Activated T-cell treated with anti-CD3 and anti-CD28 coated beads, Interleukin-2, amount 50 U/mL, for 24 hours (primary cell): ENCODE data around the gene PPM1H.

Experiments
- DNase-seq: peaks from one replicate; pipeline ENCODE4 v3.0.0-alpha.2; 2020
- H3K27ac Mint-ChIP-seq: 2 replicates; pipeline ENCODE4 v1.8.0; 2020; ENCODE audit warnings: mild to moderate bottlenecking, mixed read lengths
- H3K27me3 Mint-ChIP-seq: 2 replicates; pipeline ENCODE4 v1.8.0; 2020; ENCODE audit warnings: mixed read lengths
- H3K36me3 Mint-ChIP-seq: 2 replicates; pipeline ENCODE4 v1.8.0; 2020; ENCODE audit warnings: low read depth, mixed read lengths
- H3K4me1 Mint-ChIP-seq: 2 replicates; pipeline ENCODE4 v1.8.0; 2020; ENCODE audit warnings: low read depth, mixed read lengths
- H3K4me3 Mint-ChIP-seq: 2 replicates; pipeline ENCODE4 v1.8.0; 2020; ENCODE audit warnings: mild to moderate bottlenecking, moderate library complexity, mixed read lengths
- H3K9me3 Mint-ChIP-seq: 2 replicates; pipeline ENCODE4 v1.8.0; 2020; ENCODE audit warnings: mixed read lengths

PPM1H gene

GRCh38 chr12:62802984-62803383 is 132.0 kb downstream of the PPM1H start:
- no peaks in the 10 kb centered on the region for H3K9me3 Mint-ChIP-seq
- no peak for DNase-seq
- no peaks in the 10 kb centered on the region for H3K27me3 Mint-ChIP-seq
- no peak overlapping the region for H3K27ac Mint-ChIP-seq
- H3K4me3 Mint-ChIP-seq = no peak overlapping the region
- peaks cover 2% of the 10 kb centered on the region for H3K4me1 Mint-ChIP-seq
- no peaks in the 10 kb centered on the region for H3K36me3 Mint-ChIP-seq

DNA sequence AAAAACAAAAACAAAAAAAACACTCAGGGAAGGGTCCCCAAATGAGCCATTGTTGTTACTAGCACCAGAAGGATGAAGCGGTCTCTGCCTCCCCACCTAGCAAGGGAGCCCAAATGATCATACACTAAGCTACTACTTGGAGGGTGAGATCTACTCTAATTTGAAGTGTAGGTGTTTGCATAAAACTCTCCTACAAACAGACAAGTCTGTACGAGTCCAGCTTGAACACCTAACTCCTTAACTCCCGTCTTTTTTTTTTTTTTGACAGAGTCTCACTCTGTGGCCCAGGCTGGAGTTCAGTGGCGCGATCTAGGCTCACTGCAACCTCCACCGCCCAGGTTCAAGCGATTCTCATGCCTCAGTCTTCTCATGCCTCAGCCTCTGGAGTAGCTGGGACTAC is 132.6 kb downstream of the PPM1H start:
- no peak overlapping the region for H3K27ac Mint-ChIP-seq
- no peaks in the 10 kb centered on the region for H3K27me3 Mint-ChIP-seq
- no peaks in the 10 kb centered on the region for H3K36me3 Mint-ChIP-seq
- H3K4me3 Mint-ChIP-seq = no peak overlapping the region
- no peaks in the 10 kb centered on the region for H3K4me1 Mint-ChIP-seq
- no peak for DNase-seq
- no peaks in the 10 kb centered on the region for H3K9me3 Mint-ChIP-seq

DNA sequence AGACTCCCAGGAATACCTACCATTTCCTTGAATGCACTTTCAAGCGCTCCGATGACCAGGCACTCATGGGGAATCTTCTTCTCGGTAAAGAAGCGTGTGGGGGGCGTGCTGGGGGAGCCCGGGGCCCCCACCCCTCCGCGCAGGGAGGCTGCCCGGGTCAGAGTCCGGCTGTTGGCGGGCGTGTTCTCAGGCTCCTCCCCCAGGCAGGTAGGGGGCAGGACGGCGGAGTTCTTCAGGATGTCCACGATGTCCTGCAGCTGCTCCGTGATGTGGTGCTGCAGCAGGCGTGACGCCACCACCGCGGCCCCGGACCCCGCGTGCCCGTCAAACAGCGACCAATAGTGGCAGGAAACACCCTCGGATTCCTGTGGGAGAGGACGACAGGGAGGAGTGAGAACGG is 133.2 kb downstream of the PPM1H start:
- no peaks in the 10 kb centered on the region for H3K4me1 Mint-ChIP-seq
- H3K36me3 Mint-ChIP-seq = no peaks in the 10 kb centered on the region
- H3K4me3 Mint-ChIP-seq = no peak overlapping the region
- no peaks in the 10 kb centered on the region for H3K27me3 Mint-ChIP-seq
- no peaks in the 10 kb centered on the region for H3K9me3 Mint-ChIP-seq
- no peak for DNase-seq
- no peak overlapping the region for H3K27ac Mint-ChIP-seq

GRCh38 chr12:62800707-62801400 is 134.1 kb downstream of the PPM1H start:
- no peak for DNase-seq
- Mint-ChIP-seq H3K4me3 (no peak overlapping the region), H3K4me1 (no peaks in the 10 kb centered on the region), H3K36me3 (no peaks in the 10 kb centered on the region), H3K27ac (no peak overlapping the region), H3K27me3 (no peaks in the 10 kb centered on the region), H3K9me3 (no peaks in the 10 kb centered on the region)

GRCh38 chr12:62799766-62800406 is 135.1 kb downstream of the PPM1H start:
- H3K9me3 Mint-ChIP-seq = no peaks in the 10 kb centered on the region
- H3K36me3 Mint-ChIP-seq = no peaks in the 10 kb centered on the region
- no peak overlapping the region for H3K4me3 Mint-ChIP-seq
- no peaks in the 10 kb centered on the region for H3K4me1 Mint-ChIP-seq
- no peak overlapping the region for H3K27ac Mint-ChIP-seq
- no peak for DNase-seq
- H3K27me3 Mint-ChIP-seq = no peaks in the 10 kb centered on the region

DNA sequence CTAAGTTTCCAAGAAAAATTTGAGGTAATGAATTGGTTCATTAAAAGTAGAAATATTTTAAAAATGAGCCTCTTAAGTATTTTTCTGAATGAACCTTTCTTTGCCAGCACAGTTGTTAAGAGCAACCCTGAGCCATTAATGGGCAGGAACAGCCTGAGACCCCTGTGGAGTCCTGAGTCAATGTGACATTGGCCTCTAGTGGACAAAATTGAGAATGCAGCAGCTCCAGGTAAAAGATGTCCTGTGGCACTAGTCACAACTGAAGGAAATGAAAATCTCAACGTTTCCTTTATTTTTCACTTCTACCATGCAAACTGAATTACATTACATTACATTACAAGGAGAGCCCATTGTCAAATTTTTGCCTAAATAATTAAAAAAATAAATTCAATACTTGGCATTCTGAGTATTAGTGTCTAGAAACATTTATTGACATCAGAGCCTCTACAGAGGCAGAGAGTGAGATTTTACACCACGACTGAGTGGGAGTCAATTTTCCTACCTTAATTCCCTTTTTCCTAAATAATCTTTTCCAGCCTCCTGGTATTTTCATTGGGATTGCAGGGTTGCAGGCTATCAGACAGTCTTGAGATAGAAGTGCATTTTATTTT is 135.7 kb downstream of the PPM1H start:
- H3K36me3 Mint-ChIP-seq = no peaks in the 10 kb centered on the region
- no peaks in the 10 kb centered on the region for H3K27me3 Mint-ChIP-seq
- no peaks in the 10 kb centered on the region for H3K9me3 Mint-ChIP-seq
- H3K27ac Mint-ChIP-seq = no peak overlapping the region
- no peak overlapping the region for H3K4me3 Mint-ChIP-seq
- DNase-seq = no peak
- H3K4me1 Mint-ChIP-seq = no peaks in the 10 kb centered on the region

- Mint-ChIP-seq H3K36me3 (no peaks in the 10 kb centered on the region), H3K27me3 (no peaks in the 10 kb centered on the region), H3K4me1 (no peaks in the 10 kb centered on the region), H3K4me3 (no peak overlapping the region), H3K9me3 (no peaks in the 10 kb centered on the region), H3K27ac (no peak overlapping the region)
- DNase-seq = no peak
Measured at GRCh38 chr12:62794218-62794583, 140.7 kb downstream of the PPM1H start.

DNA sequence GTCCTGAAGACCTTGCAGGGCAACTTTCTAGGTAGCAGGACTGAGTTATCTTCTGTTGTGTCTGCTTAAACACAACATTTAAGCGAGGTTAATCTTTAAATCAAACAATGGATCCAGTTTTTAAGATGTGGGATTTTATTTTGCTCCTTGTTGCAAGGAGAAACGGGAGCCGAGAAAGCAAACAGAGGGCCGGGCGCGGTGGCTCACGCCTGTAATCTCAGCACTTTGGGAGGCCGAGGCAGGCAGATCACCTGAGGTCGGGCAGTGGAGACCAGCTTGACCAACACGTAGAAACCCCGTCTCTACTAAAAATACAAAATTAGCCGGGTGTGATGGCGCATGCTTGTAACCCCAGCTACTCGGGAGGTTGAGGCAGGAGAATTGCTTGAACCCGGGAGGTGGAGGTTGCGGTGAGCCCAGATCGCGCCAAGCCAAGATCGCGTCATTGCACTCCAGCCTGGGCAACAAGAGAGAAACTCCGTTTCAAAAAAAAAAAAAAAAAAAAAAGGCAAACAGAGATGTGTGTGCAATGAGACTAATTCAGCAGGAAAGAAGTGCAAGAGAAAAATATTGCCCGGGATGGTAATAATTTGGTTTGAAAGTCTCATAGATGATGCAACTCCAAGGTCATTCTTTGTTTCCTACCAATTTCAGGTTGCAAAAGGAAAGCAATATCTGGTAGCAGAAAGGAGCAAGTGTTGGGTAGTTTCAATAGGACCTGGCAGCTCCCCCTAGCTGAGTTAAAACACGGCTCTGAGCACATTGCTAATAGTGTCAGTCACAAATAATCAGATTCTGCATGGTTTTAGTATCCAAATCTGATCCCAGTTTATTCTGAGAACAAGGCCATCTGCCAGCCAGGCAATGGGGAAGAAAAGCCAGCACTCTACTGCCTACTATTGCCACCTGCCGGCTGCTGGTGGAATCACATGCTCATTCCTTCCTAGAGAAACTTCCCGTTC is 141.4 kb downstream of the PPM1H start:
- no peaks in the 10 kb centered on the region for H3K4me1 Mint-ChIP-seq
- no peaks in the 10 kb centered on the region for H3K9me3 Mint-ChIP-seq
- no peaks in the 10 kb centered on the region for H3K36me3 Mint-ChIP-seq
- H3K27me3 Mint-ChIP-seq = no peaks in the 10 kb centered on the region
- peak; percentile 83 for DNase-seq
- H3K27ac Mint-ChIP-seq = no peak overlapping the region
- H3K4me3 Mint-ChIP-seq = no peak overlapping the region

DNA sequence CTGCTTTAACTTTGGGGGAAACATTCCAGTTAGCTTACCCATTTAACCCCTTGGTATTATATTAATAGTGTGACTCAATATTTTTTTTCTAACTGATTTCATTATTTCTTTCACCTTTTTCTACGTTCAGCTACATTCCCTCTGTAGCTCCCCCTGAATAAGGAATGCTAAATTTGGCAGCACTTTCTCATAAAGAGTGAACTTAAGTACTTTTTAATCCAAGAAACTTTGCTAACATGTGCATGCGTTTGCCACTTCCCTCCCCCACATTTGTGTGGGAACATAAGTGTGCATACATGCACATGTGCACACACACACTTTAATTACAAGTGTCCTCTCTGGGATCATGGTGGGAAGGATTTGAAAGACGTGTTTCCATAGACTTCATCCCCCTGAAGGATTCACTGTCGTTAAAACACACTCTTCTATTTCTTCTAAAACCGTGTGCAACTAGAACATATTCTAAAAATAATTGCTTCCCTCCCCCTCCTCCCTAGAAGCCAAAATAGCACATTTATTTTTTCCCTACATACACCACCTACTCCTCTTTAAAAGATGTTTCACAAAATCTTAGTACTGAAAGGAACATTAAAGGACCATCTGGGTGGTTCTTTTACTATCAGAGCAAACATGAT is 142.6 kb downstream of the PPM1H start:
- no peak for DNase-seq
- Mint-ChIP-seq H3K27ac (no peak overlapping the region), H3K4me1 (no peaks in the 10 kb centered on the region), H3K9me3 (no peaks in the 10 kb centered on the region), H3K36me3 (no peaks in the 10 kb centered on the region), H3K4me3 (no peak overlapping the region), H3K27me3 (no peaks in the 10 kb centered on the region)

- Mint-ChIP-seq H3K4me1 (peaks cover 10% of the 10 kb centered on the region), H3K27me3 (no peaks in the 10 kb centered on the region), H3K9me3 (no peaks in the 10 kb centered on the region), H3K36me3 (no peaks in the 10 kb centered on the region), H3K4me3 (no peak overlapping the region), H3K27ac (no peak overlapping the region)
- no peak for DNase-seq
Measured at GRCh38 chr12:62789851-62790250, 145.1 kb downstream of the PPM1H start.

DNA sequence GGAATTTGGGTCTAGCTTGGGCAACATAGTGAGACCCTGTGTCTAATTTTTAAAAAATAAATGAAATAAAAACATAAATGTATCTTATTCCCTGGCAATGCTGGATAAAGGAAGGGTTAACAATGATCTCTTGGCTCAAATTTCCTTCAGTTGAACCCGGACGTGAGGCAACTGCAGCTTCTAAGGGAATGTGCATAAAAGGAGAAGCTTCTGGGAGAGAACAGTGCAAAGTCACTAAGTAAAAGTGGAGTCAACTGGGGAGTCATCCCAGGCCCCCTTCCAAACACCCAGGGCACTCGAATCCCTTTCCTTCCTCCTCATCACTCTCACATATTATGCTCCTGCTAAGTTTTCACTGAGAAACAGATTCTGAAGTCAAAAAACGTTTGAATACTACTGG is 147.3 kb downstream of the PPM1H start:
- Mint-ChIP-seq H3K36me3 (no peaks in the 10 kb centered on the region), H3K9me3 (no peaks in the 10 kb centered on the region), H3K27me3 (peaks cover 3% of the 10 kb centered on the region), H3K4me1 (peaks cover 13% of the 10 kb centered on the region), H3K27ac (no peak overlapping the region), H3K4me3 (no peak overlapping the region)
- no peak for DNase-seq

DNA sequence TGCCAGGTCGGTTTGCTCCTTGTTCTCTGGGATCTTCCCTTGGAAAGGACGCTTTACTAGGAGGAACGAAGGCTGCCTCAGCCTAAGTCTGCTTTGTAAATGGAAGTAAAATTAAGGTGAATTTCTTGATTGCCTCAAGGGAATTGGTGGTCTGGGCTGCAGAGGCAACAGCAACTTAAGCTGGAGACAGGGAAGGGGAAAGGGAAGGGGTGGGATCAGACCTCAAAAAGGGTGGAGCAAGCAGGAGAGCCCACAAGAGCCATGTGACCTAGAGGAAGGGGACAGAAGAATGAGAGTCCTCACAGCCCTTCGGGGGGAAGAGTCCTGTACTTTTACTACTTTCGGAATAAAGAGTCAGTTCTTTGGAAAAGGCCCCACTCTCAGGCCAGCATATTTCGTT is 147.9 kb downstream of the PPM1H start:
- H3K27me3 Mint-ChIP-seq = peaks cover 3% of the 10 kb centered on the region
- no peak for DNase-seq
- no peaks in the 10 kb centered on the region for H3K9me3 Mint-ChIP-seq
- H3K27ac Mint-ChIP-seq = no peak overlapping the region
- H3K4me1 Mint-ChIP-seq = peaks cover 13% of the 10 kb centered on the region
- H3K4me3 Mint-ChIP-seq = no peak overlapping the region
- no peaks in the 10 kb centered on the region for H3K36me3 Mint-ChIP-seq

DNA sequence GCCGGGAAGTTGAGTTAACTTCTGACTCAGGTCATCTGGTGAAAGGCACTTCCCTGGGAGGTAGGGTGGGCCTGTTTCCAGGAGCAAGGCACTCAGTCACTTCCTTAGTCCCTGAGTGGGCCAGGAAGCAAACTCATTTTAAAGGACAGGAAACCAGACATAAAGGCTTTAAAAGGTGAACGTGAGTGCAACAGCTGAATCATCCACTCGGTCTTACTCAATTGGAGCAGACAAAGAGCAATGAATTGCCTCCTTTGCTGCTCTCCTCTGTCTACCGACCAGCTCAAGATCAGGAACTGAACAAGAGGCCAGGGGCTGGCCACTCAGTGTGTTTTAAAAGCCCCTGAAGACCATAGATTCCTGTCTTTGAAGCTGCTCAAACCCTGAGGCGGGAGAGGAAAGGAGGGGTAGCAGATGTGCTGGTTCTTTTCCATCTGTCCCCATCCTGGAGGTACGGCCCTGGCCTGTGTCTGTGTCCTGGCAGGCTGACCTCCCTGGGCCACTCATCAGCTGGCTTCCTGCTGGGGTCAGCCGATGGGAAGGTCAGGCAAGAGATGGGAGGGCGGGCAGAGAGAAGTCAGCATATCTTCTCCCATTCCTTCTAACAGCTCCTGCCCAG is 148.9 kb downstream of the PPM1H start:
- Mint-ChIP-seq H3K27ac (peak overlapping the region; percentile 54), H3K27me3 (peaks cover 3% of the 10 kb centered on the region), H3K4me1 (peaks cover 13% of the 10 kb centered on the region), H3K36me3 (no peaks in the 10 kb centered on the region), H3K4me3 (no peak overlapping the region), H3K9me3 (no peaks in the 10 kb centered on the region)
- no peak for DNase-seq

DNA sequence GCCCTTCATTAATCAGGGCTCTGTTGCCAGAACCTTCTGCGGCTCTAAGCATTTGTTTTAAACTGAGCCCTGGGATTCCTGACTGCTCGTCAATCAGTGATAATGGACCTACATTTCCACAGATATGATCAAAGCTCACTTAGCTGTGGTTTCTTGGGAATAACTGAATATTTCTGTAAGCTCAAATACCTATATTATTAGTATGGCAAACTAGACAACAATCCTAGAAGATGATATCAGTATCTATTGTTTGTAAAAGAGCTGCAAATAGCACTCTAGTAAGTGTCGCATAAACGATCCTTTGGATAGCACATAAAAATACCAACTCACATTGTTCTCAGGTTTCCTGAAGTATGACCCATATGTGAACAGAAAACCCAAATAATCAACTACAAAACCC is 150.4 kb downstream of the PPM1H start:
- Mint-ChIP-seq H3K9me3 (no peaks in the 10 kb centered on the region), H3K27ac (no peak overlapping the region), H3K36me3 (no peaks in the 10 kb centered on the region), H3K4me3 (no peak overlapping the region), H3K27me3 (peaks cover 3% of the 10 kb centered on the region), H3K4me1 (peaks cover 13% of the 10 kb centered on the region)
- DNase-seq = no peak
